ENCODE measurements around the gene STPG3. TPM values are rescaled to one million over a fixed set of nuclear protein-coding genes. Genes with fewer than 3 reads are reported as not detected.

Gene STPG3
- total and polyA plus RNA-seq, 2 of the 13 experiments (the other 11 are each of a cell fraction or from before 2014, with no cell fraction given) = not detected

GRCh38 chr9:137245450-137246421 lies 5.3 kb upstream of the STPG3 start:
- no peak overlapping the region for H3K27ac ChIP-seq (ENCODE audit: extremely low read length, insufficient read depth, low read length)
- in situ Hi-C loops (cut with HindIII; ENCODE audit: extremely low pct_ligation_motif_present, low pct_unique_long_range_greater_than_20kb) (no loop called here), intact Hi-C loops (cut with micrococcal nuclease; ENCODE audit: unreplicated experiment) (no loop called here)
- H4K20me1 ChIP-seq (ENCODE audit: insufficient read depth, low read length) = peaks cover 27% of the 10 kb centered on the region
- BruUV-seq (replicated peaks) = no TSS peak
- peaks cover 25% of the 10 kb centered on the region for H3K79me2 ChIP-seq (ENCODE audit: insufficient read depth, low read length)
- peak; percentile 4 for ATAC-seq
- ChIA-PET POLR2A (interaction anchor here (7.7 kb wide), 1 partner anchor 10 kb away, joined by 317 read pairs; the partner anchor contains the start of genes NELFB and STPG3), CTCF (ENCODE audit: low intra/inter-chr PET ratio, low total read pairs) (no interaction called here)
- no peak overlapping the region for H3K9ac ChIP-seq (ENCODE audit: insufficient read depth, low read depth, low read length)
- DNase-seq (ENCODE audit: low spot score) = no peak
- no peak overlapping the region for H3K4me3 ChIP-seq (replicated peaks in 1 of 3; ENCODE audit: insufficient read depth in 1 of 3, low read depth in 2 of 3, low read length in 3 of 3)
- WGBS (ENCODE audit: low lambda C conversion rate) = 56% methylated on average over 10 of the region's 25 CpGs
- TF ChIP-seq RBAK (CRISPR knock-in tag; IDR thresholded peaks at IDR 0.05) = no peak
- TF ChIP-seq RXRA (CRISPR knock-in tag; IDR thresholded peaks at IDR 0.05) = 0 out of 2 replicates have a peak, but pooled peaks have one; percentile 23
- TF ChIP-seq ZNF891 (CRISPR knock-in tag; IDR thresholded peaks at IDR 0.05) = no peak
- no peak for TF ChIP-seq ATF2 (CRISPR knock-in tag; IDR thresholded peaks at IDR 0.05)
- TF ChIP-seq CHCHD3 (CRISPR knock-in tag; IDR thresholded peaks at IDR 0.05) = 0 out of 2 replicates have a peak, but pooled peaks have one; percentile 38
- TF ChIP-seq ZMAT3 (CRISPR knock-in tag; conservative IDR thresholded peaks at IDR 0.05) = no peak
- 0 out of 2 replicates have a peak, but pooled peaks have one; percentile 30 for TF ChIP-seq ZNF280B (CRISPR knock-in tag; IDR thresholded peaks at IDR 0.05; ENCODE audit: borderline replicate concordance)
- TF ChIP-seq FIP1L1 (IDR thresholded peaks at IDR 0.05; ENCODE audit: borderline replicate concordance, insufficient read depth, low read depth, low read length) = no peak
- H3K4me2 ChIP-seq (ENCODE audit: low read depth, low read length) = no peak overlapping the region
- H2AFZ ChIP-seq (ENCODE audit: low read length) = no peak overlapping the region
- H3K36me3 ChIP-seq (replicated peaks in 1 of 2; ENCODE audit: control insufficient read depth in 1 of 2, insufficient read depth in 2 of 2, low read length in 2 of 2) = peaks cover 4 to 19% of the 10 kb centered on the region in 2 experiments; a peak in 4 of 5 replicates
- peaks cover 73% of the 10 kb centered on the region for H3K4me1 ChIP-seq (ENCODE audit: insufficient read depth, low read length)
- peaks cover 2 to 9% of the 10 kb centered on the region in 2 experiments; a peak in 2 of 5 replicates for H3K27me3 ChIP-seq (ENCODE audit: control insufficient read depth in 1 of 2, insufficient read depth in 2 of 2, low read length in 2 of 2)
- FAIRE-seq = no peak
- H3K9me3 ChIP-seq (ENCODE audit: low read length) = no peaks in the 10 kb centered on the region

Measured in HepG2 (cell line).